Neural progenitor cell (in vitro differentiated cells): ENCODE results near the gene ACAP2. TPM values are rescaled to one million over a fixed set of nuclear protein-coding genes. Genes with fewer than 3 reads are reported as not detected.

ENCODE experiments used
- DNase-seq: peaks from one replicate; pipeline ENCODE4 v3.0.0-alpha.2; 2016; ENCODE audit warnings: low spot score
- H2AFZ ChIP-seq: fragments of 200-600 bp; sonication (generic); replicated peaks from 2 replicates; pipeline ENCODE4 v1.6.1; 2016; ENCODE audit warnings: antibody characterized with exemption
- H3F3A ChIP-seq: fragments of 200-600 bp; sonication (generic); 2 replicates; pipeline ENCODE4 v1.6.1; 2016; ENCODE audit warnings: antibody characterized with exemption, low read depth
- H3K27ac ChIP-seq: fragments of 200-600 bp; sonication (generic); 2 replicates; pipeline ENCODE4 v1.5.1; 2016; ENCODE audit warnings: mild to moderate bottlenecking
- H3K27me3 ChIP-seq: fragments of 200-600 bp; sonication (generic); 2 replicates; pipeline ENCODE4 v1.6.1; 2016; ENCODE audit warnings: mild to moderate bottlenecking, moderate library complexity
- H3K36me3 ChIP-seq: fragments of 200-600 bp; sonication (generic); 2 replicates; pipeline ENCODE4 v1.5.1; 2016
- H3K4me1 ChIP-seq: fragments of 200-600 bp; sonication (generic); 2 replicates; pipeline ENCODE4 v1.6.1; 2016; ENCODE audit warnings: mixed run types
- H3K4me2 ChIP-seq: fragments of 200-600 bp; sonication (generic); 2 replicates; pipeline ENCODE4 v1.6.1; 2016
- H3K4me3 ChIP-seq: fragments of 200-600 bp; sonication (generic); 2 replicates; pipeline ENCODE4 v1.5.1; 2016
- H3K79me2 ChIP-seq: fragments of 200-600 bp; sonication (generic); 2 replicates; pipeline ENCODE4 v1.6.1; 2016; ENCODE audit warnings: low read depth
- H3K9ac ChIP-seq: fragments of 200-600 bp; sonication (generic); 2 replicates; pipeline ENCODE4 v1.6.1; 2016
- H3K9me3 ChIP-seq: fragments of 200-600 bp; sonication (generic); 2 replicates; pipeline ENCODE4 v1.5.1; 2016; ENCODE audit warnings: low read depth
- H4K20me1 ChIP-seq: fragments of 200-600 bp; sonication (generic); 2 replicates; pipeline ENCODE4 v1.6.1; 2016; ENCODE audit warnings: low read depth
- H3K27ac Mint-ChIP-seq: 3 replicates; pipeline ENCODE4 v1.8.0; 2021; ENCODE audit warnings: mixed read lengths
- H3K27me3 Mint-ChIP-seq: 2 replicates; pipeline ENCODE4 v1.8.0; 2022; ENCODE audit warnings: low read depth, mild to moderate bottlenecking, inconsistent platforms, moderate library complexity, mixed read lengths; ENCODE audit not compliant: insufficient read depth
- H3K36me3 Mint-ChIP-seq: 3 replicates; pipeline ENCODE4 v1.8.0; 2021; ENCODE audit warnings: mixed read lengths
- H3K4me1 Mint-ChIP-seq: 3 replicates; pipeline ENCODE4 v1.8.0; 2021; ENCODE audit warnings: mixed read lengths
- H3K4me3 Mint-ChIP-seq: 3 replicates; pipeline ENCODE4 v1.8.0; 2021; ENCODE audit warnings: mild to moderate bottlenecking, moderate library complexity, mixed read lengths
- H3K9me3 Mint-ChIP-seq: 3 replicates; pipeline ENCODE4 v1.8.0; 2020; ENCODE audit warnings: mixed read lengths
- CTCF ChIP-seq: fragments of 200-600 bp; sonication (generic); IDR thresholded peaks from 2 replicates; pipeline ENCODE4 v1.5.1; 2017; ENCODE audit warnings: antibody characterized with exemption, mild to moderate bottlenecking
- EZH2 ChIP-seq: fragments of 200-600 bp; sonication (generic); IDR thresholded peaks from 2 replicates; pipeline ENCODE4 v1.6.1; 2017; ENCODE audit warnings: antibody characterized with exemption, mild to moderate bottlenecking, moderate library complexity
- EZH2phosphoT487 ChIP-seq: fragments of 200-600 bp; sonication (generic); IDR thresholded peaks from 2 replicates; pipeline ENCODE4 v1.6.1; 2017; ENCODE audit warnings: antibody characterized with exemption
- total RNA-seq: library from RNA; depleted of rRNA; stranded (reverse); fragments of >200 nt; gene quantifications from 2 replicates; pipeline ENCODE4 v1.2.3, GENCODE V29; 2015; ENCODE audit warnings: low replicate concordance

ACAP2 gene
- total RNA-seq, 1 donor from 2014 or later: 68.4 TPM

- Histone ChIP-seq H3K4me1 (peaks cover 6% of the 10 kb centered on the region), H3K9ac (peak overlapping the region; percentile 83), H2AFZ (no peak overlapping the region), H3K36me3 (no peaks in the 10 kb centered on the region), H4K20me1 (peaks cover 35% of the 10 kb centered on the region), H3K27ac (no peak overlapping the region), H3K4me3 (peak overlapping the region; percentile 95), H3K27me3 (no peaks in the 10 kb centered on the region), H3F3A (peaks cover 10% of the 10 kb centered on the region), H3K4me2 (peak overlapping the region; percentile 86), H3K79me2 (peaks cover 63% of the 10 kb centered on the region), H3K9me3 (no peaks in the 10 kb centered on the region)
- peak overlapping the region; percentile 95 for H3K4me3 Mint-ChIP-seq
- peaks cover 21% of the 10 kb centered on the region for H3K4me1 Mint-ChIP-seq
- H3K27ac Mint-ChIP-seq: no peak overlapping the region
- peaks cover 1% of the 10 kb centered on the region for H3K36me3 Mint-ChIP-seq
- peaks cover 2% of the 10 kb centered on the region for H3K27me3 Mint-ChIP-seq
- TF ChIP-seq EZH2phosphoT487: no peak
- TF ChIP-seq CTCF: no peak
- no peak for TF ChIP-seq EZH2
- DNase-seq: no peak
- H3K9me3 Mint-ChIP-seq: no peaks in the 10 kb centered on the region
These were observed 1.8 kb downstream of the ACAP2 start for GRCh38 chr3:195441051-195441450.

- H3K27me3 ChIP-seq: no peaks in the 10 kb centered on the region
- no peak overlapping the region for H3K4me3 ChIP-seq
- peaks cover 35% of the 10 kb centered on the region for H4K20me1 ChIP-seq
- no peak for TF ChIP-seq CTCF
- TF ChIP-seq EZH2phosphoT487: no peak
- no peak for TF ChIP-seq EZH2
- H3K9me3 ChIP-seq: no peaks in the 10 kb centered on the region
- peaks cover 70% of the 10 kb centered on the region for H3K79me2 ChIP-seq
- H3K36me3 ChIP-seq: no peaks in the 10 kb centered on the region
- no peak for DNase-seq
- H3K4me1 Mint-ChIP-seq: peaks cover 21% of the 10 kb centered on the region
- H3K9me3 Mint-ChIP-seq: no peaks in the 10 kb centered on the region
- no peak overlapping the region for H3K27ac ChIP-seq
- peak overlapping the region; percentile 56 for H3K4me3 Mint-ChIP-seq
- H3K4me1 ChIP-seq: peaks cover 6% of the 10 kb centered on the region
- no peak overlapping the region for H2AFZ ChIP-seq
- H3F3A ChIP-seq: peaks cover 10% of the 10 kb centered on the region
- no peak overlapping the region for H3K9ac ChIP-seq
- peak overlapping the region; percentile 86 for H3K4me2 ChIP-seq
- peaks cover 2% of the 10 kb centered on the region for H3K27me3 Mint-ChIP-seq
- H3K27ac Mint-ChIP-seq: no peak overlapping the region
- H3K36me3 Mint-ChIP-seq: peaks cover 1% of the 10 kb centered on the region
These were observed 2.4 kb downstream of the ACAP2 start for GRCh38 chr3:195440379-195440778.

GRCh38 chr3:195438371-195438770, 4.4 kb downstream of the ACAP2 start:
- Mint-ChIP-seq H3K4me3 (no peak overlapping the region), H3K9me3 (peaks cover 6% of the 10 kb centered on the region), H3K36me3 (peaks cover 9% of the 10 kb centered on the region), H3K27ac (no peak overlapping the region), H3K27me3 (peaks cover 2% of the 10 kb centered on the region), H3K4me1 (peaks cover 14% of the 10 kb centered on the region)
- H3K9me3 ChIP-seq: no peaks in the 10 kb centered on the region
- no peaks in the 10 kb centered on the region for H3K36me3 ChIP-seq
- H3K4me3 ChIP-seq: no peak overlapping the region
- no peak overlapping the region for H3K4me2 ChIP-seq
- DNase-seq: no peak
- peaks cover 35% of the 10 kb centered on the region for H4K20me1 ChIP-seq
- peaks cover 86% of the 10 kb centered on the region for H3K79me2 ChIP-seq
- no peak overlapping the region for H2AFZ ChIP-seq
- H3K4me1 ChIP-seq: peaks cover 6% of the 10 kb centered on the region
- peaks cover 10% of the 10 kb centered on the region for H3F3A ChIP-seq
- no peak overlapping the region for H3K27ac ChIP-seq
- no peaks in the 10 kb centered on the region for H3K27me3 ChIP-seq
- no peak overlapping the region for H3K9ac ChIP-seq
- TF ChIP-seq CTCF (no peak), EZH2 (no peak), EZH2phosphoT487 (no peak)
